Activated CD4-positive, alpha-beta memory T cell treated with anti-CD3 and anti-CD28 coated beads, Interleukin-2, amount 10 ng/mL, durations not matched to agents 7 days and 5 days (primary cell): ENCODE measurements around the gene KAT6B. TPM values are rescaled to one million over a fixed set of nuclear protein-coding genes. Genes with fewer than 3 reads are reported as not detected.

Experiments
- CTCF ChIA-PET: fragments of 350-600 bp; sonication (Branson Sonifier 250); formaldehyde crosslinking; loops from one replicate; lab custom pipeline; 2021; ENCODE audit warnings: antibody characterized with exemption, inconsistent platforms; lab: Charles Lee
- POLR2A ChIA-PET: fragments of 350-600 bp; sonication (Branson Sonifier 250); formaldehyde crosslinking; loops from one replicate; lab custom pipeline; 2021; ENCODE audit warnings: antibody characterized with exemption; lab: Charles Lee
- DNase-seq: peaks from one replicate; pipeline ENCODE4 v3.0.0-alpha.2; 2020
- H3K27ac Mint-ChIP-seq: one replicate; pipeline ENCODE4 v1.8.0; 2021; ENCODE audit warnings: mild to moderate bottlenecking, mixed read lengths
- H3K27me3 Mint-ChIP-seq: one replicate; pipeline ENCODE4 v1.8.0; 2021; ENCODE audit warnings: mixed read lengths
- H3K36me3 Mint-ChIP-seq: one replicate; pipeline ENCODE4 v1.8.0; 2021; ENCODE audit warnings: low read depth, mixed read lengths
- H3K4me1 Mint-ChIP-seq: one replicate; pipeline ENCODE4 v1.8.0; 2021; ENCODE audit warnings: mixed read lengths
- H3K4me3 Mint-ChIP-seq: one replicate; pipeline ENCODE4 v1.8.0; 2021; ENCODE audit warnings: mild to moderate bottlenecking, mixed read lengths
- H3K9me3 Mint-ChIP-seq: one replicate; pipeline ENCODE4 v1.8.0; 2021; ENCODE audit warnings: mixed read lengths
- total RNA-seq, 2 experiments: library from RNA; stranded (reverse); gene quantifications; one replicate each; pipeline ENCODE4 v1.2.3, GENCODE V29; 2021

The KAT6B gene
- total RNA-seq, 2 experiments from 2014 or later: 20.2 to 21.8 TPM

DNA sequence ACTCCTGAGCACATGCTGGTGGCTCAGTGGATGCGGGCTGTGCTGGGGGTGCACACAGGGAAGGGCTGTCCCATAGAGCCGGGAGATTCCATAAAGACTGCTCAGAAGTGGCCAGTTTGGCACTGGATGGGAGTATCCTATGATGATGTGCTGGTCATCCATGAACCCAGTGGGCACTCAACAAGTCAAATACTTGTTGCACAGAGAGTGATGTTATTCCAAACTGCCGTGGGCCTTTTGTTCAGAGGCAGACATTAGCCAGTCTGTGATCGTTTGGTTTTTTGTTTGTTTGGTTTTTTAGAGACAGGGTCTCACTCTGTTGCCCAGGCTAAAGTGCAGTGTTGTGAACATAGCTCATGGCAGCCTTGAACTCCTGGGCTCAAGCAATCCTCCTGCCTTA, 254.2 kb downstream of the KAT6B start:
- no peak overlapping the region for H3K4me3 Mint-ChIP-seq
- POLR2A ChIA-PET: interaction anchor here (1.1 kb wide), 1 partner anchor 31 kb away, joined by 3 read pairs; the partner anchor contains the start of gene SAMD8
- H3K4me1 Mint-ChIP-seq: no peaks in the 10 kb centered on the region
- H3K27ac Mint-ChIP-seq: no peak overlapping the region
- peaks cover 2% of the 10 kb centered on the region for H3K27me3 Mint-ChIP-seq
- H3K9me3 Mint-ChIP-seq: no peaks in the 10 kb centered on the region
- no peaks in the 10 kb centered on the region for H3K36me3 Mint-ChIP-seq
- no peak for DNase-seq
- CTCF ChIA-PET: no interaction called here

DNA sequence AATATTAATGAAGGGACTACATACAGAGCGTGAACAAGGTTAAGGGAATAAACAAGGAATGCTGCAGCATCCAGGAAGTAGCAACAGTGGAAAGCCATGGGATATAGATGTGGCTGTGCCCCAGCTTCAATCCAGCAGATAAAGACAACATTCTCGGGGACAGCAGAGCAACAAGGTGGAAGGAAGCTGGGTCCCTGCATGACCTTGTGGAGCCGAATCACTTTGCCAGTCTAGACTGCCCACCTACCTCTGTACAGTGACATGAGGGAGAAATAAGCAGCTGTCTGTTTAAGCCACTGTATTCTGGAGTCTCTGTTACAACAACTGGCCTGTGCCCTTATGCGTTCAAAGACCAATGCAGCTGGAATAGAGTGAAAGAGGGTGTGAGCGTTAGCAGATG, 255.0 kb downstream of the KAT6B start:
- Mint-ChIP-seq H3K36me3 (no peaks in the 10 kb centered on the region), H3K4me1 (no peaks in the 10 kb centered on the region), H3K9me3 (no peaks in the 10 kb centered on the region), H3K4me3 (no peak overlapping the region), H3K27ac (no peak overlapping the region), H3K27me3 (peaks cover 2% of the 10 kb centered on the region)
- POLR2A ChIA-PET: no interaction called here
- CTCF ChIA-PET: no interaction called here
- DNase-seq: no peak
